IMR-90 (cell line): ENCODE results near the gene INHBE. TPM values are rescaled to one million over a fixed set of nuclear protein-coding genes. Genes with fewer than 3 reads are reported as not detected.

Experiments used
- ATAC-seq: fragments of 200-7000 bp; cut with Tn5 transposase; 2 replicates; pipeline ENCODE4 v1.9.1; 2020; ENCODE audit warnings: low read depth, mild to moderate bottlenecking, moderate library complexity
- BruUV-seq: library from RNA; stranded (reverse); fragments of 400-500 nt; replicated peaks from 2 replicates; lab custom pipeline; 2021; lab: Mats Ljungman, UMichigan
- CTCF ChIA-PET: fragments of 300-600 bp; formaldehyde crosslinking; extraction: SDS; loops from one replicate; lab custom pipeline; 2021; ENCODE audit warnings: antibody characterized with exemption; lab: Yijun Ruan, JAX
- POLR2A ChIA-PET: fragments of 300-600 bp; sonication (Branson Sonifier 250); formaldehyde crosslinking; loops from one replicate; lab custom pipeline; 2022; ENCODE audit warnings: antibody characterized with exemption; ENCODE audit not compliant: unreplicated experiment; lab: Charles Lee
- DNase-seq: peaks from one replicate; pipeline ENCODE4 v3.0.0; 2013
- H2AFZ ChIP-seq: replicated peaks from 2 replicates; pipeline ENCODE3; 2013; ENCODE audit warnings: low read length, mild to moderate bottlenecking; ENCODE audit not compliant: poor library complexity
- H2AK5ac ChIP-seq: 2 replicates; pipeline ENCODE4 v1.6.1; 2013; ENCODE audit warnings: low read depth, low read length, inconsistent platforms
- H2AK9ac ChIP-seq: replicated peaks from 2 replicates; pipeline ENCODE3; 2013; ENCODE audit warnings: mild to moderate bottlenecking, low read depth, low read length, moderate library complexity; ENCODE audit not compliant: poor library complexity
- H2BK120ac ChIP-seq: 2 replicates; pipeline ENCODE4 v1.6.1; 2013; ENCODE audit warnings: low read depth, low read length, inconsistent platforms
- H2BK15ac ChIP-seq: 3 replicates; pipeline ENCODE4 v1.6.1; 2013; ENCODE audit warnings: low read depth, low read length, inconsistent platforms
- H2BK20ac ChIP-seq: 2 replicates; pipeline ENCODE4 v1.6.1; 2013; ENCODE audit warnings: low read depth, mild to moderate bottlenecking, inconsistent platforms, low read length, moderate library complexity
- H2BK5ac ChIP-seq: 2 replicates; pipeline ENCODE4 v1.6.1; 2013; ENCODE audit warnings: mild to moderate bottlenecking, low read depth, low read length, inconsistent platforms; ENCODE audit not compliant: poor library complexity, severe bottlenecking
- H3K14ac ChIP-seq: replicated peaks from 2 replicates; pipeline ENCODE4 v1.6.1; 2013; ENCODE audit warnings: low read depth, low read length, inconsistent platforms
- H3K18ac ChIP-seq: 2 replicates; pipeline ENCODE4 v1.6.1; 2013; ENCODE audit warnings: low read depth, low read length, control low read depth
- H3K23ac ChIP-seq: 2 replicates; pipeline ENCODE4 v1.6.1; 2013; ENCODE audit warnings: low read depth, low read length, inconsistent platforms
- H3K27ac ChIP-seq: 2 replicates; pipeline ENCODE4 v1.5.1; 2013; ENCODE audit warnings: mild to moderate bottlenecking, control low read depth, low read length; ENCODE audit not compliant: insufficient read depth
- H3K27me3 ChIP-seq: 2 replicates; pipeline ENCODE4 v1.6.1; 2013; ENCODE audit warnings: low read length; ENCODE audit not compliant: control insufficient read depth, insufficient read depth
- H3K36me3 ChIP-seq: 2 replicates; pipeline ENCODE4 v1.6.1; 2013; ENCODE audit warnings: low read length, mixed read lengths; ENCODE audit not compliant: control insufficient read depth, insufficient read depth
- H3K4ac ChIP-seq: 2 replicates; pipeline ENCODE4 v1.6.1; 2013; ENCODE audit warnings: low read depth, low read length, inconsistent platforms
- H3K4me1 ChIP-seq: 2 replicates; pipeline ENCODE4 v1.6.1; 2013; ENCODE audit warnings: low read length, mixed read lengths; ENCODE audit not compliant: control insufficient read depth, insufficient read depth
- H3K4me2 ChIP-seq: 2 replicates; pipeline ENCODE4 v1.6.1; 2013; ENCODE audit warnings: low read depth, mild to moderate bottlenecking, control low read depth, low read length, moderate library complexity
- H3K4me3 ChIP-seq: 2 replicates; pipeline ENCODE4 v1.5.1; 2013; ENCODE audit warnings: low read depth, mild to moderate bottlenecking, control low read depth, low read length, moderate library complexity; ENCODE audit not compliant: insufficient read depth
- H3K56ac ChIP-seq: 2 replicates; pipeline ENCODE4 v1.6.1; 2013; ENCODE audit warnings: low read length, inconsistent platforms; ENCODE audit not compliant: insufficient read depth; ENCODE audit errors: extremely low read depth
- H3K79me1 ChIP-seq, 2 experiments: 2 replicates each; pipeline ENCODE4 v1.6.1; 2013; ENCODE audit warnings: low read length in 2 of 2, inconsistent platforms in 1 of 2, low read depth in 1 of 2
- H3K9ac ChIP-seq: 2 replicates; pipeline ENCODE4 v1.6.1; 2013; ENCODE audit warnings: low read depth, low read length, control low read depth
- H3K9me1 ChIP-seq: 2 replicates; pipeline ENCODE4 v1.6.1; 2013; ENCODE audit warnings: low read length, inconsistent platforms; ENCODE audit not compliant: insufficient read depth
- H3K9me3 ChIP-seq: 2 replicates; pipeline ENCODE4 v1.6.1; 2013; ENCODE audit warnings: low read length; ENCODE audit not compliant: control insufficient read depth, insufficient read depth
- H4K20me1 ChIP-seq: 2 replicates; pipeline ENCODE4 v1.6.1; 2013; ENCODE audit warnings: low read length, inconsistent platforms; ENCODE audit not compliant: insufficient read depth
- H4K5ac ChIP-seq: 2 replicates; pipeline ENCODE4 v1.6.1; 2013; ENCODE audit warnings: mild to moderate bottlenecking, low read depth, low read length, control low read depth
- H4K8ac ChIP-seq, 2 experiments: 2 replicates each; pipeline ENCODE4 v1.6.1; 2013; ENCODE audit warnings: low read depth in 2 of 2, low read length in 2 of 2, control low read depth in 1 of 2, inconsistent platforms in 1 of 2
- H4K91ac ChIP-seq: 2 replicates; pipeline ENCODE4 v1.6.1; 2013; ENCODE audit warnings: low read depth, low read length, inconsistent platforms; ENCODE audit not compliant: insufficient read depth
- BHLHE40 ChIP-seq: fragments of 150-350 bp; IDR thresholded peaks from 2 replicates; pipeline ENCODE4 v1.6.1; 2016; ENCODE audit warnings: mild to moderate bottlenecking, low read depth, low read length
- CEBPB ChIP-seq: IDR thresholded peaks from 2 replicates; pipeline ENCODE4 v1.6.1; 2012; ENCODE audit warnings: low read depth, low read length, improper control_type of control experiment
- CHD1 ChIP-seq: IDR thresholded peaks from 2 replicates; pipeline ENCODE4 v1.6.1; 2012; ENCODE audit warnings: low read depth, low read length, improper control_type of control experiment
- FOS ChIP-seq: fragments of 150-350 bp; IDR thresholded peaks from 2 replicates; pipeline ENCODE4 v1.6.1; 2016; ENCODE audit warnings: low read depth, low read length
- MAFK ChIP-seq: IDR thresholded peaks from 2 replicates; pipeline ENCODE4 v1.6.1; 2012; ENCODE audit warnings: low read depth, low read length, improper control_type of control experiment
- MAZ ChIP-seq: IDR thresholded peaks from 2 replicates; pipeline ENCODE4 v1.6.1; 2012; ENCODE audit warnings: low read depth, mild to moderate bottlenecking, low read length, improper control_type of control experiment, moderate library complexity, borderline replicate concordance
- MXI1 ChIP-seq: IDR thresholded peaks from 2 replicates; pipeline ENCODE4 v1.6.1; 2012; ENCODE audit warnings: low read depth, mild to moderate bottlenecking, low read length, moderate library complexity, borderline replicate concordance
- NFE2L2 ChIP-seq: fragments of 150-350 bp; IDR thresholded peaks from 2 replicates; pipeline ENCODE4 v1.6.1; 2016; ENCODE audit warnings: low read depth, mild to moderate bottlenecking, low read length
- POLR2A ChIP-seq: IDR thresholded peaks from 2 replicates; pipeline ENCODE4 v1.6.1; 2012; ENCODE audit warnings: mild to moderate bottlenecking, low read depth, low read length
- RAD21 ChIP-seq: IDR thresholded peaks from 2 replicates; pipeline ENCODE4 v1.6.1; 2012; ENCODE audit warnings: low read length, improper control_type of control experiment
- RCOR1 ChIP-seq: IDR thresholded peaks from 2 replicates; pipeline ENCODE4 v1.6.1; 2012; ENCODE audit warnings: mild to moderate bottlenecking, low read length, improper control_type of control experiment; ENCODE audit not compliant: insufficient replicate concordance
- RFX5 ChIP-seq: IDR thresholded peaks from 2 replicates; pipeline ENCODE4 v1.8.0; 2012; ENCODE audit warnings: low read depth, mild to moderate bottlenecking, low read length, moderate library complexity
- SMC3 ChIP-seq: fragments of 150-350 bp; IDR thresholded peaks from 2 replicates; pipeline ENCODE4 v1.6.1; 2016; ENCODE audit warnings: low read depth, mild to moderate bottlenecking, antibody characterized with exemption, low read length, moderate library complexity
- USF2 ChIP-seq: fragments of 150-350 bp; IDR thresholded peaks from 2 replicates; pipeline ENCODE4 v1.6.1; 2017; ENCODE audit warnings: mild to moderate bottlenecking, antibody characterized with exemption, low read length, low read depth
- WGBS, 2 experiments: methylation state at CpG; one replicate each; pipeline versions ENCODE4 v1.1.5 to v1.1.7; 2013; ENCODE audit warnings: missing lambda C conversion rate in 2 of 2; ENCODE audit not compliant: insufficient read length in 1 of 2; ENCODE audit errors: extremely low coverage in 2 of 2; 5-methylcytosine and 5-hydroxymethylcytosine counted together
- dilution Hi-C: fragments of 300-500 bp; cut with HindIII; formaldehyde crosslinking; loops from one replicate; pipeline ENCODE4 v1.14.3; 2018; ENCODE audit warnings: low sequenced_read_pairs; ENCODE audit not compliant: unreplicated experiment
- in situ Hi-C: fragments of 300-500 bp; cut with MboI; formaldehyde crosslinking; loops from 3 replicates; pipeline ENCODE4 v1.14.3; 2019; ENCODE audit warnings: low sequenced_read_pairs, inconsistent platforms, mixed read lengths
- intact Hi-C: fragments of 100-400 bp; cut with micrococcal nuclease; formaldehyde crosslinking; loops from 2 replicates; pipeline ENCODE4 v1.10.0; 2022
- polyA plus RNA-seq, 3 experiments: library from polyadenylated mRNA; depleted of rRNA; stranded (reverse); fragments of >200 nt; gene quantifications; 2 replicates each; pipeline ENCODE4 v1.2.3, GENCODE V29; 2012; ENCODE audit warnings: low replicate concordance in 1 of 3
- total RNA-seq: library from RNA; depleted of rRNA; stranded (reverse); fragments of >200 nt; gene quantifications from 2 replicates; pipeline ENCODE4 v1.2.3, GENCODE V29; 2012
- TF ChIP-seq, protein P1 (sequence below): fragments of 150-350 bp; IDR thresholded peaks from 2 replicates; pipeline ENCODE4 v1.6.1; 2016; ENCODE audit warnings: low read depth, mild to moderate bottlenecking, low read length, moderate library complexity, borderline replicate concordance
- TF ChIP-seq, protein P2 (sequence below): conservative IDR thresholded peaks from 2 replicates; pipeline ENCODE4 v1.5.1; 2012; ENCODE audit warnings: mild to moderate bottlenecking, low read depth, low read length, improper control_type of control experiment

Gene INHBE
- total and polyA plus RNA-seq, 2 of the 4 experiments (the other 2 are of a cell fraction), result 0.90 to 1.7 TPM

DNA sequence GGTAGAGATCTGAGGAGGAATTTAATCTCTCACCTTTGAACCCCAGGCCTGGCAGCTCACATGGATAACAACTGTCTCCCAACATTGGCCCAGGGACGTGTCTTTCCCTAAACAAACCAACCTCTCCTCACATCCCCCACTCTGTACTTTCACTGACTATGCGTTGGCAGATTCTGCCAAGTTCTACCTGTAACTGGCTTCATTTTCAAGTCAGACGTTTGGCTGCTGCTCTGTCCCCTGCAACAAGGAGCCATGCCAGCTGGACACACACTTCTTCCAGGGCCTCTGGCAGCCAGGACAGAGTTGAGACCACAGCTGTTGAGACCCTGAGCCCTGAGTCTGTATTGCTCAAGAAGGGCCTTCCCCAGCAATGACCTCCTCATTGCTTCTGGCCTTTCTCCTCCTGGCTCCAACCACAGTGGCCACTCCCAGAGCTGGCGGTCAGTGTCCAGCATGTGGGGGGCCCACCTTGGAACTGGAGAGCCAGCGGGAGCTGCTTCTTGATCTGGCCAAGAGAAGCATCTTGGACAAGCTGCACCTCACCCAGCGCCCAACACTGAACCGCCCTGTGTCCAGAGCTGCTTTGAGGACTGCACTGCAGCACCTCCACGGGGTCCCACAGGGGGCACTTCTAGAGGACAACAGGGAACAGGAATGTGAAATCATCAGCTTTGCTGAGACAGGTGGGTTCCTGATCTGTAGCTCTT, 20.4 kb upstream of the INHBE start, which contains the start of gene INHBC:
TSS of gene INHBC (plus strand) at position 268 of the 707 bp plus-strand sequence. CDS start at position 371, 103 bp downstream.
- no peak within 1 kb of the TSS for H3K14ac ChIP-seq
- peak within 1 kb of the TSS; percentile 73 for H2AFZ ChIP-seq
- H3K27ac ChIP-seq, result no peak within 1 kb of the TSS
- H4K20me1 ChIP-seq, result no peaks in the 10 kb centered on the region
- H3K79me1 ChIP-seq, result peaks cover 6 to 9% of the 10 kb centered on the region in 2 experiments
- no peak within 1 kb of the TSS for H3K4me3 ChIP-seq
- no peak within 1 kb of the TSS for H2BK20ac ChIP-seq
- H2BK120ac ChIP-seq, result no peak within 1 kb of the TSS
- no peak within 1 kb of the TSS for H2AK5ac ChIP-seq
- BruUV-seq, result no TSS peak
- no peak within 1 kb of the TSS for H4K8ac ChIP-seq
- no peak within 1 kb of the TSS for H2BK15ac ChIP-seq
- ATAC-seq (no peak), DNase-seq (no peak)
- H3K23ac ChIP-seq, result no peak within 1 kb of the TSS
- no peak within 1 kb of the TSS for H3K56ac ChIP-seq
- ChIA-PET POLR2A (no interaction called here), CTCF (interaction anchor here (0.8 kb wide), 1 partner anchor 18 kb away, joined by 3 read pairs; no protein-coding TSS in a partner anchor)
- H3K27me3 ChIP-seq, result no peaks in the 10 kb centered on the region
- 94% methylated on average over 2 of the region's 8 CpGs; no CpG with 5 or more reads in 1 of the 2 experiments for WGBS, 2 experiments
- no peak within 1 kb of the TSS for H2AK9ac ChIP-seq
- H2BK5ac ChIP-seq, result no peak within 1 kb of the TSS
- in situ Hi-C loops (no loop called here), intact Hi-C loops (loop anchor here (5.0 kb wide), 1 partner anchor 127 kb away; no protein-coding TSS in a partner anchor), dilution Hi-C loops (no loop called here)
- H3K4me1 ChIP-seq, result no peaks in the 10 kb centered on the region
- H3K9me3 ChIP-seq, result no peaks in the 10 kb centered on the region
- H4K91ac ChIP-seq, result no peak within 1 kb of the TSS
- no peaks in the 10 kb centered on the region for H3K36me3 ChIP-seq
- H3K4ac ChIP-seq, result no peak within 1 kb of the TSS
- H3K9me1 ChIP-seq, result no peaks in the 10 kb centered on the region
- no peak within 1 kb of the TSS for H3K9ac ChIP-seq
- H3K4me2 ChIP-seq, result no peak within 1 kb of the TSS
- TF ChIP-seq USF2 (no peak), RAD21 (no peak), BHLHE40 (no peak), CHD1 (no peak), CEBPB (no peak), NFE2L2 (no peak), SMC3 (no peak), RFX5 (no peak), MAZ (no peak), MXI1 (no peak), FOS (no peak), POLR2A (no peak), MAFK (no peak), RCOR1 (no peak)
- TF ChIP-seq, protein P1, sequence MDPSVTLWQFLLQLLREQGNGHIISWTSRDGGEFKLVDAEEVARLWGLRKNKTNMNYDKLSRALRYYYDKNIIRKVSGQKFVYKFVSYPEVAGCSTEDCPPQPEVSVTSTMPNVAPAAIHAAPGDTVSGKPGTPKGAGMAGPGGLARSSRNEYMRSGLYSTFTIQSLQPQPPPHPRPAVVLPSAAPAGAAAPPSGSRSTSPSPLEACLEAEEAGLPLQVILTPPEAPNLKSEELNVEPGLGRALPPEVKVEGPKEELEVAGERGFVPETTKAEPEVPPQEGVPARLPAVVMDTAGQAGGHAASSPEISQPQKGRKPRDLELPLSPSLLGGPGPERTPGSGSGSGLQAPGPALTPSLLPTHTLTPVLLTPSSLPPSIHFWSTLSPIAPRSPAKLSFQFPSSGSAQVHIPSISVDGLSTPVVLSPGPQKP, result no peak
- TF ChIP-seq, protein P2, sequence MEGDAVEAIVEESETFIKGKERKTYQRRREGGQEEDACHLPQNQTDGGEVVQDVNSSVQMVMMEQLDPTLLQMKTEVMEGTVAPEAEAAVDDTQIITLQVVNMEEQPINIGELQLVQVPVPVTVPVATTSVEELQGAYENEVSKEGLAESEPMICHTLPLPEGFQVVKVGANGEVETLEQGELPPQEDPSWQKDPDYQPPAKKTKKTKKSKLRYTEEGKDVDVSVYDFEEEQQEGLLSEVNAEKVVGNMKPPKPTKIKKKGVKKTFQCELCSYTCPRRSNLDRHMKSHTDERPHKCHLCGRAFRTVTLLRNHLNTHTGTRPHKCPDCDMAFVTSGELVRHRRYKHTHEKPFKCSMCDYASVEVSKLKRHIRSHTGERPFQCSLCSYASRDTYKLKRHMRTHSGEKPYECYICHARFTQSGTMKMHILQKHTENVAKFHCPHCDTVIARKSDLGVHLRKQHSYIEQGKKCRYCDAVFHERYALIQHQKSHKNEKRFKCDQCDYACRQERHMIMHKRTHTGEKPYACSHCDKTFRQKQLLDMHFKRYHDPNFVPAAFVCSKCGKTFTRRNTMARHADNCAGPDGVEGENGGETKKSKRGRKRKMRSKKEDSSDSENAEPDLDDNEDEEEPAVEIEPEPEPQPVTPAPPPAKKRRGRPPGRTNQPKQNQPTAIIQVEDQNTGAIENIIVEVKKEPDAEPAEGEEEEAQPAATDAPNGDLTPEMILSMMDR, result no peak
- no peak within 1 kb of the TSS for H3K18ac ChIP-seq
- H4K5ac ChIP-seq, result no peak within 1 kb of the TSS
